HFFc6 (cell line): Measurements from ENCODE around the gene RP2. TPM values are rescaled to one million over a fixed set of nuclear protein-coding genes. Genes with fewer than 3 reads are reported as not detected.

Experiments
- DNase-seq: peaks from one replicate; pipeline ENCODE4 v3.0.0-alpha.2; 2018
- H3K27ac Mint-ChIP-seq: 2 replicates; pipeline ENCODE4 v1.8.0; 2020; ENCODE audit warnings: mild to moderate bottlenecking, mixed read lengths
- H3K27me3 Mint-ChIP-seq: 2 replicates; pipeline ENCODE4 v1.8.0; 2021; ENCODE audit warnings: mild to moderate bottlenecking, moderate library complexity, mixed read lengths; ENCODE audit not compliant: insufficient read depth
- H3K36me3 Mint-ChIP-seq: 2 replicates; pipeline ENCODE4 v1.8.0; 2021; ENCODE audit warnings: low read depth, mixed read lengths
- H3K4me1 Mint-ChIP-seq: 2 replicates; pipeline ENCODE4 v1.8.0; 2020; ENCODE audit warnings: low read depth, mixed read lengths
- H3K4me3 Mint-ChIP-seq: 2 replicates; pipeline ENCODE4 v1.8.0; 2020; ENCODE audit warnings: mild to moderate bottlenecking, moderate library complexity, mixed read lengths
- H3K9me3 Mint-ChIP-seq: 2 replicates; pipeline ENCODE4 v1.8.0; 2020; ENCODE audit warnings: mild to moderate bottlenecking, mixed read lengths
- total RNA-seq, 6 experiments: library from RNA; stranded (reverse); fragmentation: NEBNext Ultra II Directional; extraction: Animal tissue kit (Norgen Biotek cat#: 25700); gene quantifications; 2 replicates in 1 of 6; 3 replicates in 5 of 6; pipeline ENCODE4 v1.2.3, GENCODE V29; 2021
- TF ChIP-seq, protein P1 (sequence below): fragments of 200-600 bp; sonication (generic); IDR thresholded peaks from 2 replicates; pipeline ENCODE4 v1.5.0; 2021; ENCODE audit warnings: antibody characterized with exemption, mild to moderate bottlenecking

The RP2 gene
- total RNA-seq, 6 experiments from 2014 or later: 10.7 to 12.7 (median 12.1) TPM

DNA sequence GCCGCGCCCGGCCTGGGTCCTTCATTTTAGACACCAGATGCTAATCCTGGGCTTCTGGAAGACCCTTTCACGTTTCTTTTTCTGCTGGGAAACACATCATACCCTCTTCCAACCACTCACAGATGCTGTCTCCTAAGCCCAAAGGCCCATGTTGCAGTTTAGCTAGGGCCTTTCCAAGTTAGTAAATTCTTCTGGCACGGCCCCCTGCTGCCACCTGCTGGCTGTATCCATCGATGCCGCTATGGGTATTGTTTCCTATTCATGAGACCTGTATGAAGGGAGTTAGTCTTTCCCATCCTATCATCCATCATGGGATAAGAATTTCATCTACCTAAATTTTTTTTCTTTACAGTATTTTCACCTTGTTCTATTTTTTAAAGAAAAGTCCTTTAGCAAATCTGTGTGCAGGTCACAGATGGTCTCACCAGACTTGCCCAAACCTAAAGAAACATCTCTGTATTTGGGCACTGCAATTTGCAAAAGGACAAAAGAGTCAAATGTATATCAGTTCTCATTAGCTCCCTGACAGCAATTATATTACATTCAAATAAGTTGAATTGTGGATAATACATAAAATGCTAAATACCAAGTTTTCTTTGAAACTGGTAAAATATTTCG lies 40.2 kb upstream of the RP2 start:
- Mint-ChIP-seq H3K27ac (no peak overlapping the region), H3K36me3 (no peaks in the 10 kb centered on the region), H3K27me3 (no peaks in the 10 kb centered on the region), H3K4me3 (no peak overlapping the region), H3K4me1 (peaks cover 23% of the 10 kb centered on the region), H3K9me3 (no peaks in the 10 kb centered on the region)
- peak; percentile 43 for DNase-seq
- TF ChIP-seq, protein P1, sequence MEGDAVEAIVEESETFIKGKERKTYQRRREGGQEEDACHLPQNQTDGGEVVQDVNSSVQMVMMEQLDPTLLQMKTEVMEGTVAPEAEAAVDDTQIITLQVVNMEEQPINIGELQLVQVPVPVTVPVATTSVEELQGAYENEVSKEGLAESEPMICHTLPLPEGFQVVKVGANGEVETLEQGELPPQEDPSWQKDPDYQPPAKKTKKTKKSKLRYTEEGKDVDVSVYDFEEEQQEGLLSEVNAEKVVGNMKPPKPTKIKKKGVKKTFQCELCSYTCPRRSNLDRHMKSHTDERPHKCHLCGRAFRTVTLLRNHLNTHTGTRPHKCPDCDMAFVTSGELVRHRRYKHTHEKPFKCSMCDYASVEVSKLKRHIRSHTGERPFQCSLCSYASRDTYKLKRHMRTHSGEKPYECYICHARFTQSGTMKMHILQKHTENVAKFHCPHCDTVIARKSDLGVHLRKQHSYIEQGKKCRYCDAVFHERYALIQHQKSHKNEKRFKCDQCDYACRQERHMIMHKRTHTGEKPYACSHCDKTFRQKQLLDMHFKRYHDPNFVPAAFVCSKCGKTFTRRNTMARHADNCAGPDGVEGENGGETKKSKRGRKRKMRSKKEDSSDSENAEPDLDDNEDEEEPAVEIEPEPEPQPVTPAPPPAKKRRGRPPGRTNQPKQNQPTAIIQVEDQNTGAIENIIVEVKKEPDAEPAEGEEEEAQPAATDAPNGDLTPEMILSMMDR: peak; percentile 83

GRCh38 chrX:46803140-46803539 lies 33.7 kb upstream of the RP2 start:
- Mint-ChIP-seq H3K9me3 (no peaks in the 10 kb centered on the region), H3K27me3 (no peaks in the 10 kb centered on the region), H3K4me3 (no peak overlapping the region), H3K27ac (no peak overlapping the region), H3K36me3 (no peaks in the 10 kb centered on the region), H3K4me1 (0 out of 2 replicates have a peak, but pooled peaks cover 5% of the 10 kb centered on the region)
- no peak for DNase-seq
- TF ChIP-seq, protein P1: peak; percentile 41; the same call in 1 of the 2 replicates

- Mint-ChIP-seq H3K27ac (no peak overlapping the region), H3K27me3 (peaks cover 1% of the 10 kb centered on the region; the same call in 1 of the 2 replicates), H3K4me1 (0 out of 2 replicates have a peak, but pooled peaks cover 5% of the 10 kb centered on the region), H3K4me3 (no peak overlapping the region), H3K36me3 (no peaks in the 10 kb centered on the region), H3K9me3 (no peaks in the 10 kb centered on the region)
- no peak for DNase-seq
- TF ChIP-seq, protein P1: no peak
Measured at GRCh38 chrX:46805270-46805669, 31.6 kb upstream of the RP2 start.

GRCh38 chrX:46811121-46811520 lies 25.7 kb upstream of the RP2 start:
- Mint-ChIP-seq H3K9me3 (no peaks in the 10 kb centered on the region), H3K27ac (no peak overlapping the region), H3K4me3 (no peak overlapping the region), H3K27me3 (peaks cover 1% of the 10 kb centered on the region; the same call in 1 of the 2 replicates), H3K4me1 (peaks cover 14% of the 10 kb centered on the region), H3K36me3 (no peaks in the 10 kb centered on the region)
- TF ChIP-seq, protein P1: no peak
- no peak for DNase-seq

GRCh38 chrX:46812445-46812844 lies 24.4 kb upstream of the RP2 start:
- H3K27me3 Mint-ChIP-seq: peaks cover 1% of the 10 kb centered on the region; the same call in 1 of the 2 replicates
- no peak overlapping the region for H3K4me3 Mint-ChIP-seq
- TF ChIP-seq, protein P1: no peak
- no peaks in the 10 kb centered on the region for H3K36me3 Mint-ChIP-seq
- no peak for DNase-seq
- H3K4me1 Mint-ChIP-seq: peaks cover 14% of the 10 kb centered on the region
- H3K9me3 Mint-ChIP-seq: no peaks in the 10 kb centered on the region
- H3K27ac Mint-ChIP-seq: no peak overlapping the region
